ENCODE data around the gene CSNK1A1L.

The CSNK1A1L gene

GRCh38 chr13:37136187-37136586 lies 30.7 kb upstream of the CSNK1A1L start:
- H3K27ac ChIP-seq (ENCODE audit: low read depth, low read length) = no peak overlapping the region
- no peak overlapping the region for H3K4me3 ChIP-seq (ENCODE audit: low read depth in 1 of 2, low read length in 2 of 2)
- no peaks in the 10 kb centered on the region for H3K36me3 ChIP-seq (ENCODE audit: control insufficient read depth in 1 of 2, insufficient read depth in 2 of 2, low read length in 2 of 2)
- H3K9me3 ChIP-seq (ENCODE audit: control insufficient read depth in 1 of 2, low read length in 2 of 2) = no peaks in the 10 kb centered on the region
- no peaks in the 10 kb centered on the region for H3K27me3 ChIP-seq (ENCODE audit: control insufficient read depth in 1 of 2, insufficient read depth in 2 of 2, low read length in 2 of 2)
- H3K4me1 ChIP-seq (ENCODE audit: control insufficient read depth in 1 of 2, insufficient read depth in 2 of 2, low read length in 2 of 2) = no peaks in the 10 kb centered on the region
- no peak overlapping the region for H3K9ac ChIP-seq (ENCODE audit: low read depth in 1 of 2, low read length in 2 of 2)

GRCh38 chr13:37134411-37135041 lies 29.1 kb upstream of the CSNK1A1L start:
- Histone ChIP-seq H3K9me3 (ENCODE audit: control insufficient read depth in 1 of 2, low read length in 2 of 2) (no peaks in the 10 kb centered on the region), H3K4me1 (ENCODE audit: control insufficient read depth in 1 of 2, insufficient read depth in 2 of 2, low read length in 2 of 2) (no peaks in the 10 kb centered on the region), H3K9ac (ENCODE audit: low read depth in 1 of 2, low read length in 2 of 2) (no peak overlapping the region), H3K36me3 (ENCODE audit: control insufficient read depth in 1 of 2, insufficient read depth in 2 of 2, low read length in 2 of 2) (no peaks in the 10 kb centered on the region), H3K27ac (ENCODE audit: low read depth, low read length) (no peak overlapping the region), H3K27me3 (ENCODE audit: control insufficient read depth in 1 of 2, insufficient read depth in 2 of 2, low read length in 2 of 2) (no peaks in the 10 kb centered on the region), H3K4me3 (ENCODE audit: low read depth in 1 of 2, low read length in 2 of 2) (no peak overlapping the region)

GRCh38 chr13:37132211-37132610 lies 26.7 kb upstream of the CSNK1A1L start:
- Histone ChIP-seq H3K4me1 (ENCODE audit: control insufficient read depth in 1 of 2, insufficient read depth in 2 of 2, low read length in 2 of 2) (no peaks in the 10 kb centered on the region), H3K27me3 (ENCODE audit: control insufficient read depth in 1 of 2, insufficient read depth in 2 of 2, low read length in 2 of 2) (no peaks in the 10 kb centered on the region), H3K36me3 (ENCODE audit: control insufficient read depth in 1 of 2, insufficient read depth in 2 of 2, low read length in 2 of 2) (no peaks in the 10 kb centered on the region), H3K9me3 (ENCODE audit: control insufficient read depth in 1 of 2, low read length in 2 of 2) (no peaks in the 10 kb centered on the region), H3K27ac (ENCODE audit: low read depth, low read length) (no peak overlapping the region), H3K9ac (ENCODE audit: low read depth in 1 of 2, low read length in 2 of 2) (no peak overlapping the region), H3K4me3 (ENCODE audit: low read depth in 1 of 2, low read length in 2 of 2) (no peak overlapping the region)

- Histone ChIP-seq H3K4me1 (ENCODE audit: control insufficient read depth in 1 of 2, insufficient read depth in 2 of 2, low read length in 2 of 2) (no peaks in the 10 kb centered on the region), H3K9me3 (ENCODE audit: control insufficient read depth in 1 of 2, low read length in 2 of 2) (no peaks in the 10 kb centered on the region), H3K9ac (ENCODE audit: low read depth in 1 of 2, low read length in 2 of 2) (no peak overlapping the region), H3K4me3 (ENCODE audit: low read depth in 1 of 2, low read length in 2 of 2) (no peak overlapping the region), H3K27me3 (ENCODE audit: control insufficient read depth in 1 of 2, insufficient read depth in 2 of 2, low read length in 2 of 2) (no peaks in the 10 kb centered on the region), H3K36me3 (ENCODE audit: control insufficient read depth in 1 of 2, insufficient read depth in 2 of 2, low read length in 2 of 2) (no peaks in the 10 kb centered on the region), H3K27ac (ENCODE audit: low read depth, low read length) (no peak overlapping the region)
Measured at GRCh38 chr13:37131092-37131491, 25.6 kb upstream of the CSNK1A1L start.

- no peaks in the 10 kb centered on the region for H3K36me3 ChIP-seq (ENCODE audit: control insufficient read depth in 1 of 2, insufficient read depth in 2 of 2, low read length in 2 of 2)
- H3K27ac ChIP-seq (ENCODE audit: low read depth, low read length) = no peak overlapping the region
- H3K27me3 ChIP-seq (ENCODE audit: control insufficient read depth in 1 of 2, insufficient read depth in 2 of 2, low read length in 2 of 2) = no peaks in the 10 kb centered on the region
- no peaks in the 10 kb centered on the region for H3K4me1 ChIP-seq (ENCODE audit: control insufficient read depth in 1 of 2, insufficient read depth in 2 of 2, low read length in 2 of 2)
- no peak overlapping the region for H3K4me3 ChIP-seq (ENCODE audit: low read depth in 1 of 2, low read length in 2 of 2)
- no peaks in the 10 kb centered on the region for H3K9me3 ChIP-seq (ENCODE audit: control insufficient read depth in 1 of 2, low read length in 2 of 2)
- H3K9ac ChIP-seq (ENCODE audit: low read depth in 1 of 2, low read length in 2 of 2) = no peak overlapping the region
Measured at GRCh38 chr13:37129866-37130265, 24.4 kb upstream of the CSNK1A1L start.

GRCh38 chr13:37127691-37128241 lies 22.3 kb upstream of the CSNK1A1L start:
- H3K27me3 ChIP-seq (ENCODE audit: control insufficient read depth in 1 of 2, insufficient read depth in 2 of 2, low read length in 2 of 2) = no peaks in the 10 kb centered on the region
- no peak overlapping the region for H3K27ac ChIP-seq (ENCODE audit: low read depth, low read length)
- no peaks in the 10 kb centered on the region for H3K4me1 ChIP-seq (ENCODE audit: control insufficient read depth in 1 of 2, insufficient read depth in 2 of 2, low read length in 2 of 2)
- no peak overlapping the region for H3K9ac ChIP-seq (ENCODE audit: low read depth in 1 of 2, low read length in 2 of 2)
- no peaks in the 10 kb centered on the region for H3K36me3 ChIP-seq (ENCODE audit: control insufficient read depth in 1 of 2, insufficient read depth in 2 of 2, low read length in 2 of 2)
- H3K4me3 ChIP-seq (ENCODE audit: low read depth in 1 of 2, low read length in 2 of 2) = no peak overlapping the region
- H3K9me3 ChIP-seq (ENCODE audit: control insufficient read depth in 1 of 2, low read length in 2 of 2) = no peaks in the 10 kb centered on the region

- Histone ChIP-seq H3K27me3 (ENCODE audit: control insufficient read depth in 1 of 2, insufficient read depth in 2 of 2, low read length in 2 of 2) (no peaks in the 10 kb centered on the region), H3K27ac (ENCODE audit: low read depth, low read length) (no peak overlapping the region), H3K36me3 (ENCODE audit: control insufficient read depth in 1 of 2, insufficient read depth in 2 of 2, low read length in 2 of 2) (no peaks in the 10 kb centered on the region), H3K9ac (ENCODE audit: low read depth in 1 of 2, low read length in 2 of 2) (no peak overlapping the region), H3K9me3 (ENCODE audit: control insufficient read depth in 1 of 2, low read length in 2 of 2) (no peaks in the 10 kb centered on the region), H3K4me1 (ENCODE audit: control insufficient read depth in 1 of 2, insufficient read depth in 2 of 2, low read length in 2 of 2) (no peaks in the 10 kb centered on the region), H3K4me3 (ENCODE audit: low read depth in 1 of 2, low read length in 2 of 2) (no peak overlapping the region)
Measured at GRCh38 chr13:37123337-37123736, 17.9 kb upstream of the CSNK1A1L start.

- no peak overlapping the region for H3K4me3 ChIP-seq (ENCODE audit: low read depth in 1 of 2, low read length in 2 of 2)
- no peaks in the 10 kb centered on the region for H3K36me3 ChIP-seq (ENCODE audit: control insufficient read depth in 1 of 2, insufficient read depth in 2 of 2, low read length in 2 of 2)
- no peak overlapping the region for H3K9ac ChIP-seq (ENCODE audit: low read depth in 1 of 2, low read length in 2 of 2)
- no peaks in the 10 kb centered on the region for H3K9me3 ChIP-seq (ENCODE audit: control insufficient read depth in 1 of 2, low read length in 2 of 2)
- no peak overlapping the region for H3K27ac ChIP-seq (ENCODE audit: low read depth, low read length)
- H3K4me1 ChIP-seq (ENCODE audit: control insufficient read depth in 1 of 2, insufficient read depth in 2 of 2, low read length in 2 of 2) = no peaks in the 10 kb centered on the region
- H3K27me3 ChIP-seq (ENCODE audit: control insufficient read depth in 1 of 2, insufficient read depth in 2 of 2, low read length in 2 of 2) = no peaks in the 10 kb centered on the region
Measured at GRCh38 chr13:37118016-37118415, 12.6 kb upstream of the CSNK1A1L start.

GRCh38 chr13:37114250-37114649 lies 8.8 kb upstream of the CSNK1A1L start:
- H3K4me1 ChIP-seq (ENCODE audit: control insufficient read depth in 1 of 2, insufficient read depth in 2 of 2, low read length in 2 of 2) = no peaks in the 10 kb centered on the region
- H3K27ac ChIP-seq (ENCODE audit: low read depth, low read length) = no peak overlapping the region
- H3K9ac ChIP-seq (ENCODE audit: low read depth in 1 of 2, low read length in 2 of 2) = no peak overlapping the region
- H3K36me3 ChIP-seq (ENCODE audit: control insufficient read depth in 1 of 2, insufficient read depth in 2 of 2, low read length in 2 of 2) = no peaks in the 10 kb centered on the region
- no peaks in the 10 kb centered on the region for H3K9me3 ChIP-seq (ENCODE audit: control insufficient read depth in 1 of 2, low read length in 2 of 2)
- no peak overlapping the region for H3K4me3 ChIP-seq (ENCODE audit: low read depth in 1 of 2, low read length in 2 of 2)
- no peaks in the 10 kb centered on the region for H3K27me3 ChIP-seq (ENCODE audit: control insufficient read depth in 1 of 2, insufficient read depth in 2 of 2, low read length in 2 of 2)

GRCh38 chr13:37113534-37113933 lies 8.1 kb upstream of the CSNK1A1L start:
- Histone ChIP-seq H3K27ac (ENCODE audit: low read depth, low read length) (no peak overlapping the region), H3K27me3 (ENCODE audit: control insufficient read depth in 1 of 2, insufficient read depth in 2 of 2, low read length in 2 of 2) (no peaks in the 10 kb centered on the region), H3K4me1 (ENCODE audit: control insufficient read depth in 1 of 2, insufficient read depth in 2 of 2, low read length in 2 of 2) (no peaks in the 10 kb centered on the region), H3K9ac (ENCODE audit: low read depth in 1 of 2, low read length in 2 of 2) (no peak overlapping the region), H3K36me3 (ENCODE audit: control insufficient read depth in 1 of 2, insufficient read depth in 2 of 2, low read length in 2 of 2) (no peaks in the 10 kb centered on the region), H3K9me3 (ENCODE audit: control insufficient read depth in 1 of 2, low read length in 2 of 2) (no peaks in the 10 kb centered on the region), H3K4me3 (ENCODE audit: low read depth in 1 of 2, low read length in 2 of 2) (no peak overlapping the region)

Measured in duodenal mucosa (tissue), 2 donors.